ENCODE data around the gene EHBP1.
"Not testable (repeated sequence)": the region's sequence is repeated elsewhere in the genome, so short reads cannot be mapped to it uniquely, and the experiment has no call there.

DNA sequence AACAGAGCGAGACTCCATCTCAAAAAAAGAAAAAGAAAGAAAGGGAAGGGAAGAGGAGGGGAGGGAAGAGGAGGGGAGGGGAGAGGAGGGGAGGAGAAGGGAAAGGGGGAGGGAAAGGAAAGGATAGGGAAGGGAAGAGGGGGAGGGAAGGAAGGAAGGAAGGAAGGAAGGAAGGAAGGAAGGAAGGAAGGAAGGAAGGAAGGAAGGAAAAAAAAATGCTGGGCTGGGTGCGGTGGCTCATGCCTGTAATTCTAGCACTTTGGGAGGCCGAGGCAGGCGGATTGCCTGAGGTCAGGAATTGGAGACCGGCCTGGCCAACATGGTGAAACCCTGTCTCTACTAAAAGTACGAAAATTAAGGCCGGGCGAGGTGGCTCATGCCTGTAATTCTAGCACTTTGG, 314.2 kb downstream of the EHBP1 start:
- TF ChIP-seq, protein P1, sequence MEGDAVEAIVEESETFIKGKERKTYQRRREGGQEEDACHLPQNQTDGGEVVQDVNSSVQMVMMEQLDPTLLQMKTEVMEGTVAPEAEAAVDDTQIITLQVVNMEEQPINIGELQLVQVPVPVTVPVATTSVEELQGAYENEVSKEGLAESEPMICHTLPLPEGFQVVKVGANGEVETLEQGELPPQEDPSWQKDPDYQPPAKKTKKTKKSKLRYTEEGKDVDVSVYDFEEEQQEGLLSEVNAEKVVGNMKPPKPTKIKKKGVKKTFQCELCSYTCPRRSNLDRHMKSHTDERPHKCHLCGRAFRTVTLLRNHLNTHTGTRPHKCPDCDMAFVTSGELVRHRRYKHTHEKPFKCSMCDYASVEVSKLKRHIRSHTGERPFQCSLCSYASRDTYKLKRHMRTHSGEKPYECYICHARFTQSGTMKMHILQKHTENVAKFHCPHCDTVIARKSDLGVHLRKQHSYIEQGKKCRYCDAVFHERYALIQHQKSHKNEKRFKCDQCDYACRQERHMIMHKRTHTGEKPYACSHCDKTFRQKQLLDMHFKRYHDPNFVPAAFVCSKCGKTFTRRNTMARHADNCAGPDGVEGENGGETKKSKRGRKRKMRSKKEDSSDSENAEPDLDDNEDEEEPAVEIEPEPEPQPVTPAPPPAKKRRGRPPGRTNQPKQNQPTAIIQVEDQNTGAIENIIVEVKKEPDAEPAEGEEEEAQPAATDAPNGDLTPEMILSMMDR (IDR thresholded peaks at IDR 0.05 in 4 of 5, conservative IDR thresholded peaks at IDR 0.05 in 1 of 5) = not testable (repeated sequence)
- TF ChIP-seq POLR2A (IDR thresholded peaks at IDR 0.05) = not testable (repeated sequence)

Measured in gastrocnemius medialis (tissue), 4 donors.